ENCODE results near the gene GPC5. TPM values are rescaled to one million over a fixed set of nuclear protein-coding genes. Genes with fewer than 3 reads are reported as not detected.

The GPC5 gene
- total and polyA plus RNA-seq, 2 of the 8 experiments (the other 6 are each of a cell fraction or from before 2014, with no cell fraction given), result 0.20 to 0.39 TPM

GRCh38 chr13:91878491-91878890, 480.1 kb downstream of the GPC5 start (continued):
- TF ChIP-seq CHD7 (IDR thresholded peaks at IDR 0.05; ENCODE audit: insufficient replicate concordance, low read length), result no peak
- no peak for TF ChIP-seq BCL11A (IDR thresholded peaks at IDR 0.05; ENCODE audit: low read depth in 2 of 2, low read length in 2 of 2)
- no peak for TF ChIP-seq RFX5 (IDR thresholded peaks at IDR 0.05; ENCODE audit: borderline replicate concordance, low read depth, low read length)

All from H1 (cell line).